Common myeloid progenitor, CD34-positive (primary cell): ENCODE data around the gene ZDHHC23.

Experiments used
- CTCF ChIA-PET: fragments of 350-600 bp; sonication (Branson Sonifier 250); formaldehyde crosslinking; loops from one replicate; lab custom pipeline; 2021; ENCODE audit warnings: antibody characterized with exemption; lab: Charles Lee
- POLR2A ChIA-PET: fragments of 350-600 bp; sonication (Branson Sonifier 250); formaldehyde crosslinking; loops from one replicate; lab custom pipeline; 2021; ENCODE audit warnings: antibody characterized with exemption; lab: Charles Lee
- DNase-seq, 3 donors: peaks; one replicate each; pipeline versions ENCODE4 v3.0.0 to v3.0.0-alpha.2; 2013
- H3K27ac ChIP-seq, 2 experiments: 1 replicate in 1 of 2; 2 replicates in 1 of 2; pipeline ENCODE4 v1.7.0; 2013; ENCODE audit warnings: inconsistent platforms in 2 of 2, low read length in 2 of 2, mild to moderate bottlenecking in 2 of 2, low read depth in 1 of 2, moderate library complexity in 1 of 2; ENCODE audit not compliant: severe bottlenecking in 2 of 2, insufficient read depth in 1 of 2, poor library complexity in 1 of 2
- H3K27me3 ChIP-seq, 5 experiments: replicated peaks in 2 of 5; 1 replicate in 3 of 5; 2 replicates in 2 of 5; pipeline versions ENCODE4 v1.6.1 to v1.7.0; 2013; ENCODE audit warnings: low read length in 4 of 5, mild to moderate bottlenecking in 2 of 5, moderate library complexity in 2 of 5, inconsistent platforms in 1 of 5; ENCODE audit not compliant: insufficient read depth in 5 of 5, control insufficient read depth in 4 of 5
- H3K36me3 ChIP-seq, 4 experiments: 1 replicate in 2 of 4; 2 replicates in 2 of 4; pipeline versions ENCODE4 v1.6.1 to v1.7.0; 2013; ENCODE audit warnings: low read length in 3 of 4, control low read depth in 1 of 4, mild to moderate bottlenecking in 1 of 4; ENCODE audit not compliant: control insufficient read depth in 4 of 4, insufficient read depth in 4 of 4
- H3K4me1 ChIP-seq, 4 experiments: 1 replicate in 3 of 4; 2 replicates in 1 of 4; pipeline versions ENCODE4 v1.6.1 to v1.7.1; 2013; ENCODE audit warnings: low read length in 3 of 4, mild to moderate bottlenecking in 3 of 4, control low read depth in 1 of 4, inconsistent platforms in 1 of 4, moderate library complexity in 1 of 4; ENCODE audit not compliant: control insufficient read depth in 4 of 4, insufficient read depth in 4 of 4; ENCODE audit errors: control extremely low read depth in 1 of 4
- H3K4me3 ChIP-seq, 7 experiments: 1 replicate in 4 of 7; 2 replicates in 3 of 7; pipeline versions ENCODE4 v1.5.1 to v1.7.0; 2013; ENCODE audit warnings: mild to moderate bottlenecking in 7 of 7, low read length in 6 of 7, moderate library complexity in 6 of 7, inconsistent platforms in 2 of 7, low read depth in 2 of 7, control low read depth in 1 of 7; ENCODE audit not compliant: insufficient read depth in 4 of 7, control insufficient read depth in 1 of 7; ENCODE audit errors: extremely low read depth in 1 of 7
- H3K9me3 ChIP-seq, 5 experiments: 1 replicate in 4 of 5; 2 replicates in 1 of 5; pipeline versions ENCODE4 v1.6.1 to v1.7.1; 2013; ENCODE audit warnings: low read length in 4 of 5, mild to moderate bottlenecking in 2 of 5, inconsistent platforms in 1 of 5, low read depth in 1 of 5, moderate library complexity in 1 of 5; ENCODE audit not compliant: control insufficient read depth in 4 of 5, insufficient read depth in 2 of 5; ENCODE audit errors: control extremely low read depth in 1 of 5
- WGBS: methylation state at CpG from one replicate; pipeline ENCODE4 v1.1.5; 2013; ENCODE audit not compliant: insufficient coverage; 5-methylcytosine and 5-hydroxymethylcytosine counted together

Gene ZDHHC23

DNA sequence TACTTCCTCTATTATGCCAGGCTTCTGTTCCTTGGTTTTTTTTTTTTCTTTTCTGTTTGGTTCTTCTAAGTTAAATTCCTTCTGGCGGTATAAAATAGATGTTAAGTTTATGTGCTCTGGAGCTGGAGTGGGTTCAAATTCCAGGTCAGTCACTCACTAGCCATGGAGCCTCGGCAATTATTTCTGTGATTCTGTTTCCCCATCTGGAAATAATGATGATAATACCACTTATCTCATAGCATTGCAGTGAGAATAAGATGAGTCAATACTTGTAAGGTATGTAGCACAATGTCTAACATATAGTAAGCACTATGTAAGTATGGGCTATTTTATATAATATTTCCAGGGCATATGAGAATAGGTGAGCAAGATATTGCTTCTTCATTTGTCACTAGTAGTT is 33.2 kb upstream of the ZDHHC23 start:
- WGBS: no CpG with 5 or more reads among the region's 2 CpGs
- no peak for DNase-seq
- H3K4me1 ChIP-seq: peaks cover 0 to 2% (median 0%) of the 10 kb centered on the region in 4 experiments
- POLR2A ChIA-PET: no interaction called here
- no peak overlapping the region for H3K4me3 ChIP-seq
- no peak overlapping the region for H3K27ac ChIP-seq
- CTCF ChIA-PET: interaction anchor here (0.9 to 5.7 kb wide), 7 partner anchors 13 to 421 kb away, joined by 3 to 29 read pairs (median 3); no protein-coding TSS in a partner anchor
- H3K9me3 ChIP-seq: no peaks in the 10 kb centered on the region
- H3K27me3 ChIP-seq: no peaks in the 10 kb centered on the region
- H3K36me3 ChIP-seq: no peaks in the 10 kb centered on the region

DNA sequence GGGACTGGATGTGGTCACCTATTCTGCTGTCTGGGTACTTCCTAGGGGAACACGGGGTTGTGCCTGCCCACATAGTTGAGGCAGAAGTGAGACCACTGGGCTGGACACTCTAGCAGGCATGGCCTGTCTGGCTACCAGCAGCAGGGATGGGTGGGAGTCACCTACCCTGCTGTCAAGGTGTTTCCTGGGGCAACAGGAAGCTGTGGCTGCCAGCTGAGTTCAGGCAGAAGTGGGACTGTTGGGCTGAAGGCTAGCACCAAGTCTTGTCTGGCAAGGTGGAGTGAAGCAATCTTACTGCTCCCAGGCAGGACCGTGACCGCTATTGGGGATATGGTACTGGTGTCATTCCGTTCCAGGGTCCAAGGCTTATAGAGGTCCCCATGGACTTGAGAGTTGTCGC is 20.3 kb upstream of the ZDHHC23 start:
- CTCF ChIA-PET: interaction anchor here (0.8 to 1.9 kb wide), 4 partner anchors 11 to 191 kb away, joined by 3 to 5 read pairs (median 4); no protein-coding TSS in a partner anchor
- 45% methylated on average over 5 of the region's 5 CpGs for WGBS

DNA sequence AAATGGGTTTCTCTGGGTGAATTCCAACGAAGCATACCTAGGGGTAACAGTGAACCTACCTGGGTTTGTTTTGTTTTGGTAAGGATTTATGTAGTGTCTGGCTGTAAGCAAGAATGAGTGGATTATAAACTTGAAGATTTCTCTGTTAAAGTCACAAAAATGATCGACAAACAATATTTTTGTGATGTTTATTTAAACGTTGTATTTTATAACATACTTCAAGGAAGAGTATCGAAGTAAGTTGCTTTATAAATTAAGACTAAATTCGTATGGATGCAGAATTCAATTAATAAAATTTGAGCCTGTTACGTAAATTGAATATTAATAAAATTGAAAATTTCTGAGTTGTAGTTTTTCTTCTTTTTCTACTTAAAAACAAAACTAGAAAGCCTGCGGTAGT is 982 bp upstream of the ZDHHC23 start:
- ChIA-PET CTCF (no interaction called here), POLR2A (no interaction called here)
- peaks cover 3 to 20% (median 15%) of the 10 kb centered on the region in 4 experiments for H3K4me1 ChIP-seq
- no peaks in the 10 kb centered on the region for H3K27me3 ChIP-seq
- no peaks in the 10 kb centered on the region for H3K36me3 ChIP-seq
- no peak for DNase-seq
- peak overlapping the region in 5 of 7 experiments; percentile 67 to 85 (median 82) for H3K4me3 ChIP-seq
- H3K9me3 ChIP-seq: no peaks in the 10 kb centered on the region
- whole genome bisulfite sequencing: no CpG with 5 or more reads among the region's 7 CpGs
- H3K27ac ChIP-seq: no peak overlapping the region

More for the DNA sequence above, 20.3 kb upstream of the ZDHHC23 start:
- Histone ChIP-seq H3K4me1 (peaks cover 0 to 15% (median 12%) of the 10 kb centered on the region in 4 experiments), H3K27ac (no peak overlapping the region), H3K9me3 (peaks cover 0 to 10% (median 3%) of the 10 kb centered on the region in 5 experiments), H3K36me3 (no peaks in the 10 kb centered on the region), H3K27me3 (no peaks in the 10 kb centered on the region), H3K4me3 (peak overlapping the region in 1 of 7 experiments; percentile 9)
- POLR2A ChIA-PET: no interaction called here
- DNase-seq: peak; percentile 25 to 91 (median 83)

DNA sequence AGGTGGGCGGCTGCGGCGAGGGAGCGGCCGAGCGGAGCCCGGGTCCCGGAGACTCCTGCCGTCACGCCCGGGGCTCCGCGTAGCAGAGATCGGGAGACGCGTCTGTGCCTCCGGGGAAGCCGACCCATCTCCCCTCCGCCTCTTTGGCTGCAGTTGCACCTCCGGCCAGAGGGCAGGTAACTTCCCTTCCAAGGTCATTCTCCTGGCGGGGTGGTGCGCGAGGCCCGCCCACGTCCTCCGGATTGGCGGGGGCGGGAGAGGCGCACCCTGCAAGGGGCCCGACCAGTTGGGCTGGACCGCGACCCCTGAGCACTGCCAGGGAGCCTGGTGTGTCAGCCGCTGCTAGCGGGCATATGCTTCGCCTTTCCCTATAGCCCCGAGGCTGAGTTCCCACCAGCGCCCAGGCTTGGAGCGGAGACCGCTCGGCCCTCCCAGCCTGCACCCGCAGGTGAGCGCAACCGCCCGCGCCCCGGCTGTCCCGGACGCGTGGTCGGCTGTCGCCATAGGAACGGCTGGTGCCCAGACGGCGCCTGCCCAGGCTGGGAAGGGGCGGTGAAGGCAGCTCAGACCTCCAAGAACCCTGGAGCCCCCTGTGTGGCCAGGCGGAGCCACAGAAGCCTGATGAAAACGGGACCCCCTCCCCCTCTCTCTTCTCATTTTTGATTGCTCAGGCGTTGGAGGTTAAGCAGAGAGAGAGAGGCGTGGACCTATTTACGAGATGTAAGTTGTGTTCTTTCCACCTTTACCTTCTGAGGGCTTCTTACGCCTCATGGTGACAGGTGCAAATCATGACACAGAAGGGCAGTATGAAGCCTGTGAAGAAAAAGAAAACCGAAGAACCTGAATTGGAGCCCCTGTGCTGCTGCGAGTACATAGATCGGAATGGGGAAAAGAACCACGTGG is 453 bp downstream of the ZDHHC23 start:
- H3K27ac ChIP-seq: no peak overlapping the region
- H3K4me1 ChIP-seq: peaks cover 3 to 20% (median 15%) of the 10 kb centered on the region in 4 experiments
- peak; percentile 8 to 55 (median 40) for DNase-seq
- H3K36me3 ChIP-seq: peaks cover 0 to 3% (median 0%) of the 10 kb centered on the region in 4 experiments
- ChIA-PET POLR2A (no interaction called here), CTCF (no interaction called here)
- no peaks in the 10 kb centered on the region for H3K27me3 ChIP-seq
- H3K9me3 ChIP-seq: no peaks in the 10 kb centered on the region
- peak overlapping the region; percentile 67 to 85 (median 79) for H3K4me3 ChIP-seq
- WGBS: 5% methylated on average over 44 of the region's 65 CpGs

DNA sequence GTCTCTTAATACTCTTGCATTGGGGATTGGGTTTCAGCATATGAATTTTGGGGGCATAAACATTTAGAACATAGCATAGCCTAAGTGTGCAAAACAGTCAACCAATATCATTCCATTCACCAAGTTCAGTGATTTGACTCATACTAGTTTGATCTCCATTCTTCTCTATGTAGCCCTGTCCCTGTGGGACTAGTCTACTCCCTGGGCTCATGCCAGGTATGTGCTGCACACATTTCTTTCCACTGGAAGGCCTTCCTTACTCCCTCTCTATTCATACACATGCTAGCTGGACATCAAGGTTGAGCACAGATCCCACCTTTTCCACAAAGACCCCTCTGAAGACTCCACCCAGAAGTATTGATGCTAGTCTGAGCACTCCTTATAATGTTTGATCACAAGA is 5.1 kb downstream of the ZDHHC23 start:
- Histone ChIP-seq H3K4me3 (no peak overlapping the region), H3K27ac (no peak overlapping the region), H3K36me3 (peaks cover 0 to 7% (median 4%) of the 10 kb centered on the region in 4 experiments), H3K4me1 (peaks cover 5 to 32% (median 27%) of the 10 kb centered on the region in 4 experiments), H3K27me3 (no peaks in the 10 kb centered on the region), H3K9me3 (no peaks in the 10 kb centered on the region)
- CTCF ChIA-PET: interaction anchor here (2.0 kb wide), 1 partner anchor 10 kb away, joined by 7 read pairs; no protein-coding TSS in a partner anchor
- POLR2A ChIA-PET: no interaction called here
- no peak for DNase-seq

DNA sequence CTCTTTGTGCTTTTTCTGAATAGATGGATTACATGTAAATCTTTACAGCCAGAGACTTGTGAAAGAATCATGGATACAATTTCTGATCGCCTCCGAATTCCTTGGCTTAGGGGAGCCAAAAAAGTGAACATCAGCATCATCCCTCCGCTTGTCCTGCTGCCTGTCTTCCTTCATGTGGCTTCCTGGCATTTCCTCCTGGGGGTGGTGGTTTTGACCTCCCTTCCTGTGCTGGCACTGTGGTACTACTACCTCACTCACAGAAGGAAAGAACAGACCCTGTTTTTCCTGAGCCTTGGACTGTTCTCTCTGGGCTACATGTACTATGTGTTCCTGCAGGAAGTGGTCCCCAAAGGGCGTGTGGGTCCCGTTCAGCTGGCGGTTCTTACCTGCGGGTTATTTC is 5.9 kb downstream of the ZDHHC23 start:
- WGBS: 2% methylated on average over 6 of the region's 7 CpGs
- peak in 2 of 3 donors; percentile 14 to 25 for DNase-seq
- Histone ChIP-seq H3K36me3 (peaks cover 0 to 15% (median 6%) of the 10 kb centered on the region in 4 experiments), H3K27ac (no peak overlapping the region), H3K9me3 (no peaks in the 10 kb centered on the region), H3K27me3 (no peaks in the 10 kb centered on the region), H3K4me3 (peak overlapping the region in 3 of 7 experiments; percentile 8 to 34 (median 22)), H3K4me1 (peaks cover 4 to 24% (median 20%) of the 10 kb centered on the region in 4 experiments)
- POLR2A ChIA-PET: no interaction called here
- CTCF ChIA-PET: interaction anchor here (2.0 kb wide), 1 partner anchor 9 kb away, joined by 7 read pairs; no protein-coding TSS in a partner anchor
